ENCODE measurements around the gene CFP.
A peak's percentile ranks its signal among the peaks of the same experiment; 100 is the strongest.
"Not testable (repeated sequence)": the region's sequence is repeated elsewhere in the genome, so short reads cannot be mapped to it uniquely, and the experiment has no call there.

Gene CFP

DNA sequence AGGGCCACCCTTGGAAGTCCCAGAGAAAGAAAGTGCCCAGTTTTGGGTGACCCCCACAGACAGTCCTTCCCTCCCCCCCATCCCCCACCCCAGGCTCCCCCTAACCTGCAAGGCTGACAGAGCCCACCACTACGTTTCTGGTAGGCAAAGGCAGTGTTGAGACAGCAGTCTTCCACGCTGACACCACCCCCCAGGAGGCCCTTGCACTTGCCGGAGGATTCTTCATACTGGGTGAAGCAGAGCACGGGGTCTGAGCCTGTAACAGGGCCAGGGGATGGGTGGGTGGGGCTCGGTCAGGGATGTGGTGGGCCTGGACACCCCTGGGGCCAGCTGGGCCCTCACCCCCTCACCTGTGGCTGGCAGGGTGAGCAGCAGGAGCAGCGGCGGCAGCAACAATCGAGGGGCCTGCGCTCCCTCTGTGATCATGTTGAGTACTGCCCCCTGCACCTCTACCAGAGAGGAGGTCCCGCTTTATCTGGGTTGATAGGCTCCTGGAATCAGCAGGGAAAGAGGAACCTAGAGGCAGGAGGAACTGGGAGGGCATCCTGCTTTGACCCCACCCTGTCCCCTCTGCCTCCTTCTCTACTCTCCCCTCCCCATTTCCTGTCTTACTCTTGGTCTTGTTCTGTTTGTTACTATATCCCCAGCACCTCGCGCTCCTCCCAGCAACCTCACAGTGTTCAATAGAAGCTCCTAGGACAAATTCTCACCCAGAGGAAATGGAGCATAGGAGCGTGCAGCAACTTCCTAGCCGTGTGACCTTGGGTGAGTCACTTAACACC, at the start of gene CFP:
TSS of gene CFP (minus strand) at position 512 of the 782 bp plus-strand sequence. CDS start at position 426, 86 bp downstream.
- no peak for DNase-seq (ENCODE audit: low read depth in 2 of 2)

DNA sequence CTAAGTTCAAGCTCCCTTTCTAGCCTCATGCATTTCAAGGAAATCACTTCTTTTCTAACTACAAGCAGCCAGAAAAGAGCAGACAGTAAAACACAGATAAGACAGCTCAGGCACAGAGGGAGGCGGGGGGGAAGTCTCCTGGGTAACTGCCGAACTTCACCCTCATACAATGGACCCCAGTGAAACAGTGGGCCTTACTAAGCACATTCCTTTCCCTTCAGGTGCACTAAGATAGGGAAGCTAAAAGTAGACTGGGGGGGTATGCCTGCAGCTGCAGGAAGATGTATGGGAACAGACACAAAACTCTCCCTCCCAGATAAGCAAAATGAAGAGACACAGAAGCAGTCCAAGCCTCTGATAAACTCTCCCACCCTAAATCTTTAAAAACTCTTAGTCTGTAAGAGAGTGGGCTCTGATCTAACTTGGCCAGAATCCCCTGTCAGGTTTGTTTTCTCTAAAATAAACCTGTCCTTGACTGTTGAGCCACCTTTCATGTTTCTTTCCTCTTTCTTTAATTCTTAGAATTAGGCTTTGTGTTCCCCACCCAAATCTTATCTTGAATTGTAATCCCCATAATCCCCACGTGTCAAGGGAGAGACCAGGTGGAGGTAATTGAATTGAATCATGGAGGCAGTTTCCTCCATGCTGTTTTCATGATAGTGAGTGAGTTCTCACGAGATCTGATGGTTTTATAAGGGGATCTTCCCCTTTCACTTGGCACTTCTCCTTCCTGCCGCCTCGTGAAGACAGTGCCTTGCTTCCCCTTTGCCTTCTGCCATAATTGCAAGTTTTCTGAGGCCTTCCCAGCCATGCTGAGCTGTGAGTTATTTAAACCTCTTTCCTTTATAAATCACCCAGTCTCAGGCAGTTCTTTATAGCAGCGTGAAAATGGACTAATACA, 46.5 kb upstream of the CFP start:
- not testable (repeated sequence) for DNase-seq (ENCODE audit: low read depth in 2 of 2)

DNA sequence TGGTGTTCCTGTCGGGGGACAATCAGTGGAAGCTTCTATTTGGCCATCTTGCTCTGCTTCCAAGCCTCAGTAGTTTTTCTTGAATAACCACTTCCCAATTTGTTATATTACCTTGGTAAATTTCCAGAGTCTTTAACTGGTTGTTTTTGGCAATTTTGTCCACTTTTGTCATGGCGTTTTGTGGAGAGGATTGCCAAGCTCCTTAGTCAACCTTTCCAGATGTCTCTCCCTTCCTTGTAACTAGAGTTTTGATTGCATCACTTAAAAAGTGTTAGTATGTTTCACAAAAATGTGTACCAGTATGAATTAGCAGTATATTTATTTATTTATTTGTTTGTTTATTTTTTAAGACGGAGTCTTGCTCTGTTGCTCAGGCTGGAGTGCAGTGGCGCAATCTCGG, 45.0 kb upstream of the CFP start:
- DNase-seq (ENCODE audit: low read depth in 2 of 2), result no peak

DNA sequence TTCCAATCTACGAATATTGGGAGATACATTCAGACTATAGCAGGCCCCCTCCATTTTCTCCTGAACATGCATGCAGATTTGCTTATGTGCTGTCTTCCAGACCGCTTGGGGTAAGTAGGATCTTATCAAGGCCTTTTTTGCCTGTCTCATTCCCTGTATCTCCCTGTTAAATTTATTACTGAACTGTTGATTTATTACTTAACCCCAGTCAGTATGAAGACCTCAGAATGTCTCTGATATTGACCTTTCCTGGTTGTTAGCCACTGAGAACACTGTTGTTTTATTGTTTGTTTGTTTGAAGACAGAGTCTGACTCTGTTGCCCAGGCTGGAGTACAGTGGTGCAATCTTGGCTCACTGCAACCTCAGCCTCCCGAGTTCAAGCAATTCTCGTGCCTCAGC, 36.1 kb upstream of the CFP start:
- DNase-seq (ENCODE audit: low read depth in 2 of 2), result not testable (repeated sequence)

DNA sequence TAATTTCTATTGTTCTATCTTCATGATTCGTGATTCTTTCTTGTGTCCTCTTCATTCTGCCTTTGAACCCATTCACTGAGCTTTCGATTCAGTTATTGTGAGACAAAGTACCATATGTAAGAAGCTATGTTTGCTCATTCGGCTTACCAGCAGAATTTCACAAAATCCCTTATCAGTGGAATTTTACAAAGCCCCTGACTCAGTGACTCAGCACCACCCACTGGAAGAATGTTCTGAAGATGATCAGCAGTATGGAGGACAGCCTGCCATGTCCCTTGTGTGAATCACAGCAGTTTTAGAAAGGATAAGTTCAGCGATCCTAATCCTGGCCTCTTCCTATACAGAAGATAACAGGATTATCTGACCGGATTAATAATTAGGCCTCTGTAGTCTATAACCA, 35.0 kb upstream of the CFP start:
- DNase-seq (ENCODE audit: low read depth in 2 of 2), result no peak

DNA sequence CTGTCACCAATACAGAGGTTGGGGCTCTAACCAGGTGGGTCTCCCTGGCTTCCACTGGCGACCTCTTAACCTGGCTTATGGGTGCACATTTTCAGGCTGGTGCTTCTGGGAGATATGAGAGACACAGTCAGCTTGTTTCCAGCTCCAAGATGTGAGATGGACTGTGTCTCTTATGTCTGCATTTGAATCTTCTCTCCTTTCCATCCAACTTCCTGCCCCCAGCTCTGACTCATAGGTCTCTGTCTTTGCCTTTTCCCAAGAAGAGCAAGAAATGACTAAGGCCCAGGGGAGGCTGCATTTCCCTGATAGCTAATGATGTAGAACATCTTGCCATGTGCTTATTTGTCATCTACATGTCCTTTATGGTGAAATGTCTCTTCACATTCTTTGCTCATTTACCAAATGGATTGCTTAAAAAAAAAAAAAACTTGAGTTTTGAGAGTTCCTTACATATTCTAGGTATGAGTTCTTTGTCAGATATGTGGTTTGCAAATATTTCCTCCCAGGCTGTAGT, 32.5 kb upstream of the CFP start:
- peak in 1 of 2 donors; percentile 10 for DNase-seq (ENCODE audit: low read depth in 2 of 2)

DNA sequence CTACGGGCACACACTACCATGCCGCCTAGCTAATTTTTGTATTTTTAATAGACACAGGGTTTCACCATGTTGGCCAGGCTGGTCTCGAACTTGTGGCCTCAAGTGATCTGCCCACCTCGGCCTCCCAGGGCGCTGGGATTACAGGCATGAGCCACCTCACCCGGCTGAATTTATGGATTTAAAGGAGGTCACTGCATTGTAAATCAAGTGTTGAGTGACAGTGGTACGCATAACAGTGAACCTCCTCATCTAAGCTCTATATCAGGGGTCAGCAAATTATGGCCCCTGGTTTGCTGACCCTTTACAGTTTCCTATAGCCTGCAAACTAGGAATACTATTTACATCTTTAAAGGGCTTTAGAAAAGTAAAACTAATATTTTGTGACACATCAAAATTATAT, 31.8 kb upstream of the CFP start:
- DNase-seq (ENCODE audit: low read depth in 2 of 2), result no peak

DNA sequence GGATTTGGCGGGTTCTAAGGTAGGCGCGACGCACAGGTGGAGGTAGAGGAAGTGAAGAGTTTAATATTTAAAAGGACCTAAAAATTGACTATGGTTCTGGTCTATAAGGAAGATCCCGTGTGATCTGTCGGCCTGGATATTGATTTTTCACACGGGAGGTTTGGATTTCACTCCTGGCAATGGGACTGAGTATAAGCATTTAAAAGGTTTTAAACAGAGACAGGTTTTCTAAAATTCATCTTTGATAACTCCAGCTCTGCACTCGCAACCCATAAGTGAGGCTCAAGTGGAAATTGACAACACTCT, 29.6 kb upstream of the CFP start:
- no peak for DNase-seq (ENCODE audit: low read depth in 2 of 2)

DNA sequence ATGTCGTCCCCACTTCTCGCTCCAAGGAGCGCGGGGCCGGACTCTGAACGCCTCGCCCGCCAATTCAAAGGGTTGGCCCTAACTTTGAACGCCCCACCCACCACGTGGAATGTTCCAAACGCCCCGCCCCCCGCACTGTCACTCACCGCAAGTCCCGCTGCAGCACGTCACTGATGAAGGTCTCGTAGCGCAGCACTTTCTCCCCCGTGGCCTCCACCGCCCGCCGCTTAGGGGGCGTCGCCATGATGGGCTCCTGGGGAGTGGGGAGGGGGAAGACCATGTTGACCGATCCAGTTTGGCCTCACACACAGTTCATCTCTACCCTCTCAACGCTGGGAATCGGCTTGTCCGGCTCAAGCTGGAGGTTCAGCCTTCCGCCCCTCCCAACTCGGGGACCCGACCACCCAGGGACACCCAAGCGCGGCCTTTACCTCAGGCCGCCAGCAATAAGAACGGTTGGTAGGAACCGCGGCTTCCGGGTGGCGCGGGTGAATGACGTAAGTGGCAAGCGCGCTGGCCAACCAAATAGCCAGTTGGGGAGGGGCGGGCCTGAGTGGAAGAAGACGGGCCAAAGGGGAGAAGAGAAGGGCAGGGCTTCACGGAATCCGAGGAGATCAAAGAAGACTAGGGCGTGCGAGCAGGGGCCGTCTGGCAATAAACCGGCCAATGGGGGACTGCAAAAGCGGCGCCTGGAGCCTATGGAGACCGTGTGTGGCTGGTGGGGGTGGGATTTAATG, 29.1 kb upstream of the CFP start, which contains the start of gene UXT:
TSS of gene UXT (minus strand) at position 497 of the 737 bp plus-strand sequence. CDS start at position 244, 253 bp downstream.
- peak; percentile 83 to 84 for DNase-seq (ENCODE audit: low read depth in 2 of 2)

DNA sequence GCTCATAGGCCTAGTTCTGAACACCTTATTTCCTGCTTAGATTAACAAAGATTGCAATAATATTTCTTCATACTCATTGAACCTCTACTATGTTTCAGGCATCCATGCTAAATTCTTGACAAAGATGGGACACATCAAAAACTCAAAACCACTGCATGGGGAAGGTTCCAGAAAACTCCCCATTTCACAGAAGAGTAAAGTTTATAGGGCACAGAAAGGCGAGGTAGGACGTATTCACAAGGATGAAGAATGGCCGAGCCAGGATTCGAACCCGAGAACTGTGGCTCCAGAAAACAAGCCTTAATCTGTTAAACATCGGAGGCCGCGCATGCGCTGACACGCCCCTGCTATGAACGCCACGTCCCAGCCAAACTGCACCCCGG, 28.6 kb upstream of the CFP start:
- DNase-seq (ENCODE audit: low read depth in 2 of 2), result no peak

DNA sequence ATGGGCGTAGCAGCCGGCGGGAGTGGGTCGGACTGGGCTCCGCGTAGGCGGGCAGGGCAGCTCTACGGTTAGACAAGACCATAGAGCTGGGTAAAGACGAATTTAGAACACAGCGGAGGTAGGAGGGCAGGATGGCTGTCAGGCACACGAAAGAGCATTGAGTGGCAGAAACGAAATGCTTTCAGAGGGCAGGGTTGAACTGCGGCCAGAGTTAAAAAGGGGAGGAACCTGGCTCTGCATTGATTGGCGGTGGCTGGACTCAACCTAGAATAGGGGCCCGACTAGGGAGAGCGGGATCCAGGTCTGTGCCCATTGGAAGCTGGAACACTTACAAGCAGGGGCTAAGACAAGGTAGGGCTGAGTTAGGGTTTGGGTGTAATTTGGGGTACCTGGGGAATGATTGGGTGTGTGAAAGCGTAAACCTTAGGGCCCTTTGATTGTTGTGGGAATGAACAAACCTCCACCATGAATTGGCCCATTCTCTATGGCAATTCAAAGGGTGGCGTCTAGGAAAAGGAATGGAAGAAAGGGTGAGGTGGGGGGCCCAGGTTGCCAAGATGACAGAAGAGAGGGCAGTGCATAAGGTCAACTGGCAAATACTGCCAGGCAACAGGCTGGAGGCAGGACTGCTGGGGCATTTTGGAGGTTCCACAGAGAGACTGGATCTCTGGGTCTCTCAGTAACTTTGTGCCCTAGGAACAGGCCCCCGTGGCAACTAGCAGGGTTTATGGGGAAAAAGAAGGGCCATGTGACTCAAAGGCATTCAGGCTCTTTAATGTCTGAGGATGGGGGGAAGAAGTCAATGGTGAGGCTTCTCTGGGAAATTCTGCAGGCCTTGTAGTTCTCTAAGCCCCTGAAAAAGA, 21.5 kb upstream of the CFP start:
- DNase-seq (ENCODE audit: low read depth in 2 of 2), result no peak

DNA sequence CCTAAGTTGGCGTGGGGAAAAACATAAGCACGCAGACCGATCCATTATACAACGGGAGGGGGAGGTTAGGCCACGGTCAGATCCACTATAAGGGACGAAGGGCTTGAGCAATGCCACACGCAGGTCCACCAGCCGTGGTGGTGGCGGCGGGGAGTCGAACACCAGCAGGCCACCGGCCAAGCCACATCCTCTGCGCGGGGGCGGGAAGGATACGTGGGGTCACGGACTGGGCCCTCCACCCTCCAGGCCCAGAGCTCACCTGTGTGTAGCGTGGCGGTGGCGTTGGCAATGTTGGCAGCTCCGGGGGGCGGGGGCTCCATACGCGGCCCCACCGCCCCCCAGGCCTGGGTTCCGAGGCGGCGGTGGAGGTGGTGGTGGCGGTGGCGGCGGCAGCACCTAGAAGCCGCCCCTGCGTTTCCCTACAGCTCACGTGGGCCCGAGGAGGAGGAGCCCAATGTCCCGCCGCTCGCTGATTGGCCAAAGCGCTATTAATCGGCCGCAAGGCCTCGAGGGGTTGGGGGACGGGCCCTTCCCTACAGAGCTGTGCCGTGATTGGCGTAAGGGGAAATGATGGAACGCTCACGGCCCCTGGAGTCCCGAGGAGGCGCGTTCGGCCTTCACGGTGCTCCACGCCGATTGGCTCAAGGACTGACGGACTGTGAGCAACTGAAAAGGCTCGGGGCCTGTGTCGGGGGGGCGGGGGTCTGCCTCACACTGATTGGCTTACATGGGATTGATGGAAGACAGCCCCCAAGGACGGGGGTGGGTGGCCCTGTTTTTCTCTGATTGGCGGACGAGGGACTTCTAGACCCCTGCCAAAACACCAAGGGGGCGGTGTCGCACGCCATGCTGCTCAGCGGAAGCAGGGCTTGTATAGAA, 20.7 kb upstream of the CFP start, which contains the start of gene ELK1:
TSS of gene ELK1 (minus strand) at position 400 of the 879 bp plus-strand sequence. CDS start 9,122 bp downstream, outside the sequence.
- peak; percentile 72 to 76 for DNase-seq (ENCODE audit: low read depth in 2 of 2)

DNA sequence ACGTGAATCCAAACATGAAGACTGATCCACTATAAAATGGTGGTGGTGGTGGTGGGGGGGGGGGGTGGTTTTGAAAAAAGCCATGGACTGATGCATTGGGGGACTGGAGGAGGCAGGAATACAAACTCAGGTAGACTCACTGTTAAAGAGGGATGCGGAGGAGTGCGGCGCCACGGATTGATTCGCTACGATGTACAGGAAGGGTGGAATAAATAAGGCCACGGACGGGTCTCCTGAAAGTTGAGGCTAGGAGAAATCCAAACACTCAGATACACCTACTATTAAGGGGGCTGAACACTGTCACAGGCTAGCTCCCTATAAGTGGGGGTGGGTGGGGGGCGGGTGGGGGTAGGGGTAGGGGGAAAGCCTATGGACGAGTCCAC, 20.0 kb upstream of the CFP start:
- DNase-seq (ENCODE audit: low read depth in 2 of 2), result no peak

DNA sequence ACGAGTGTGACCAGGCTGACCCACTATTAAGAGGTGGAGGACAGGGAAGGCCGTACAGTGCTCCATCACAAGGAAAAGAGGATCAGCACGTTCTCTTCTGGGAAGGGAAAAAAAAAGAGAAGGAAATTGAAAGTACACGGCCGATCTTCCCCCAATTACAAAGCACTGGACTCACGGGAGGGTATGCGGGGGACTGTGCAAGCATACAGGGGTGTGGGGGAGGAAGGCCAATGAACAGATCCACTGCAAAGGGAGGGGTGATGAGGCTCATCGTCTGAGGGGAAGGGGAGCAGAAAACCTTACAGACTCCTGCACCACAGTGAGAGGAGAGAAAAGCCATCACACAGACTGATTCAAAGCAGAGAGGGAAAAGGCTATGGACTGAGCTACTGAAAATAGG, 19.5 kb upstream of the CFP start:
- no peak for DNase-seq (ENCODE audit: low read depth in 2 of 2)

DNA sequence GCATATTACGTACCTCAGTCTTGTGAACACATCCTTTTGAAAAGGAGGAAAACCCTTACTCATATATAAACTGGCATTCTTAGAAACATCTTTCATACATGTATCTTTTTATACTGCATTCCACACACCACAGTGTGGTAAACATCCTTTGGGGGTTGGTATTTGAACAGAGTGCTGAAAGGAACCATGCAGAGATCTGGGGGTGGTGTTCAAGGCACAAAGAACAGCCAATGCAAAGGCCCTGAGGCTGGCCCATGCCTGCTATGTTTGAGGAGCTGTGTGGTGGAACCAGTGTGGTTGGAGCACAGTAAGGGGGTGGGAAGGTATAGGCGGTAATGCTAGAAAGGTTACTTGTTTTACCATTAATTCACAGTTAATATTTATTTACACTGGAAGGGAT, 18.6 kb upstream of the CFP start:
- DNase-seq (ENCODE audit: low read depth in 2 of 2), result no peak

DNA sequence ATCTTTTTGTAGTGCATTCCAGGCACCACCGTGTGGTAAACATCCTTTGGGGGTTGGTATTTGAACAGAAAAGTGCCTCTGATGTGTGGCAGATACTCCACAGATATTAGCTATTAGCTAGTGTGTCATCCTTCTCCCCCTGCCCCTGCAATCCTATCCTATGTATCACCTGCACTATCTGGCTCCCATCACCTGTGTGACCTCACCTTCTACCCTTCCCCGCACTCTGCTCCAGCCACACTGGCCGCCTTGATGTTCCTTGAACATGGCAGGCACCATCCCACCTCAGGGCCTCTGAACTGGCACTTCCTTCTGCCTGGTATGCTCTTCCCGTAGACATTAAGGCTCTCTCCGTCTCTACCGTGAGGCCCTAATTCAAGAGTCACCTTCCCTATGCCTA, 16.9 kb upstream of the CFP start:
- no peak for DNase-seq (ENCODE audit: low read depth in 2 of 2)

DNA sequence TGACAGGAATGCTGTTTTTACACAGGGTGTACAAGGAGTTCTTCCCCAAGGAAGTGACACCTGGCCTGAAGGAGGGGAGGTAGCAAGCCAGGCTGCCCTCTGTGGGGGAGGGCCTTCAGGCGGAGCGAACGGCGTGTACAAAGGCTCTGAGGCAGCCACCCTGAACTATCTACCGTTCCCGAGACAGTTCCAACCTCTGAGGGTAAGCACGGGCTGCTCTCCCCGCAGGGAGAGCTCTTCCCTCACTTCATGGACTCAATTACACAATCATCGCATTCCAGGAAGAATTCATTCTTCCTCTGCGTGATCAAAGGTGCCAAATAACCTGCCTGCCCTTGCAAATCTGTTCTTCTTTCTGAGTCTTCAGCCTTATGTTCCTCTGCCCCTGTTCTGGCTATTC, 15.8 kb upstream of the CFP start:
- no peak for DNase-seq (ENCODE audit: low read depth in 2 of 2)

DNA sequence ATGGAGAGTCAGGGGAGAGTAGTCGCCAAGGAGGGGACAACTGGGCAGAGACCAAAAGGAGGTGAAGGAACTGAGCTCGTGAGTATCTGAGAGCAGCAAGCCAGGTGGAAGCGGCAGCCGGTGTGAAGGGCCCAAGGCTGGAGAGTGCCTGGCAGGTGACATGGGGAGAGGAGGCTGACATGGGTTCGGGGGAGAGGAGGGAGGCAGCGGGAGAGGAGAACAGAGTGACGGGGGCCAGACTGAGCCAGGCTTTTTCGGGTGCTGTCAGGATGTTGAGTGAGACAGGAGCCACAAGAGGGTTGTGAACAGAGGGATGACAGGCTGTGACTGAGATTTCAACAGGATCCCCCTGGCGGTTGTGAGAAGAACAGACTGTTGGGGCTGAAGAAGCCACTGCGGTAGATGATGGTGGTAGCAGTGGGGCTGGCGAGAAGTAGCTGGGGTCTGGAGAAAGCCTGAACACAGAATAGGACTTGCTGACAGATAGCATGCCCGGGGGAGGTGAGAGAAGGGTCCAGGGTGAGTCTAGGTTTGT, 14.9 kb upstream of the CFP start:
- DNase-seq (ENCODE audit: low read depth in 2 of 2), result no peak

DNA sequence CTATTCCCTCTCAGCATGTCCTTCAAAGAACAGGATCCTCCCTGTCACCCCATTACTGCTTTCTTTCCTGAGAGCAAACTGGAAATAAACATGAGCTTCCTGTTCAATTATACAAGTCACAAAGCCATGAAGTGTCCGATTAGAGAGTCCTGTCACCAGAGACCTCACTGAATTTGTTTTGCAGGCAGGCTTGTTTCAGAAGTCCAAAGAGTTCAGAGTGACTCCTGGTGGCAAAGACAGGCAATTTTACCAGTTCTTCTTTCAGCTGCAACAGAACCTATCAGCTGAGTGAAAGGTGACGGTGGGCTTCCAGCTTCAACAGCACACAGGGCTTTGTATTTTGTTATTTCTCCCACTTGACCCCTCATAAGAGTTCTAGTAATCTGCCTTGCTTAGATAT, 14.2 kb upstream of the CFP start:
- no peak for DNase-seq (ENCODE audit: low read depth in 2 of 2)

DNA sequence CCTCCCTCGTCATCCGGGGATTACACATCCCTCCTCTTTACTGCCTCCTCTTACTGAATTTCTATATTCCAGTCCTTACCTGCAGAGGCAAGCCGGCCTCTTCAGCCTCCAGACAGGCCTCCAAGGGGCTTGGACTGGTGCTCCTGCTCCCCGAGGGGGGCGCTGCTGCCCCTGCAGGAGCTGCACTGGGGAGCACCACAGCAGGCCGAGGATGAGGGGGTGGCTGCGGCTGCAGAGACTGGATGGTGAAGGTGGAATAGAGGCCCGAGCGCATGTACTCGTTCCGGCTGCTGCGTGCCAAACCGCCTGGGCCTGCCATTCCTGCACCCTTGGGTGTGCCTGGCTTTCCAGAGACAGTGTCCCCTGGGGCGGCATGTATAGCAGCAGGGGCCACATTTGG, 9.1 kb upstream of the CFP start:
- DNase-seq (ENCODE audit: low read depth in 2 of 2), result no peak
